A673 (cell line): Measurements from ENCODE around the gene AGBL4.

Experiments used
- EZH2 ChIP-seq: fragments of 200-600 bp; sonication (generic); IDR thresholded peaks from 2 replicates; pipeline ENCODE4 v1.6.1; 2017; ENCODE audit warnings: borderline replicate concordance, low read depth, mild to moderate bottlenecking, mixed read lengths, antibody characterized with exemption, low read length; ENCODE audit not compliant: poor library complexity, severe bottlenecking
- TF ChIP-seq, protein P1 (sequence below): fragments of 300-800, 200-600 bp; sonication (generic); conservative IDR thresholded peaks from 2 replicates; pipeline ENCODE4 v1.5.1; 2017; ENCODE audit warnings: low read depth, mild to moderate bottlenecking, antibody characterized with exemption, low read length, moderate library complexity, mixed read lengths

DNA sequence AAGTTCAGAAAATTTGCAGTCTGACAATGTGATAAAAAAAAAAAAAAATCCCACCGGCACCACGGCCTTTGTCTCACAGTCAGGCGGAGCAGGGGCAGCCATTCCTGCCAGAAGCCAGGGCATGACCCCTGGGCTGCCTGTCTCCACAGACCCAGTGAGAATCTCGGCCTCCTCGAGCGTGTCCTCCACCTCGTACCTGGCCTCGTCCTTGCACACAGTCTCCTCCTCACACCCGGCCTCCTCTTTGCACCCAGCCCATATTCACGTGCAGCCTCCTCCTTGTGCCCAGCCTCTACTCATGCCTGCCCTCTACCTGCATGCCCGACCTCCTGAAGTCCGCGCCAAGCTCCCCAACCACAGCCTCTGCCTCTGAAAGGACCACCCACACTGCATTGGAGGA lies 182.0 kb downstream of the AGBL4 start:
- TF ChIP-seq, protein P1, sequence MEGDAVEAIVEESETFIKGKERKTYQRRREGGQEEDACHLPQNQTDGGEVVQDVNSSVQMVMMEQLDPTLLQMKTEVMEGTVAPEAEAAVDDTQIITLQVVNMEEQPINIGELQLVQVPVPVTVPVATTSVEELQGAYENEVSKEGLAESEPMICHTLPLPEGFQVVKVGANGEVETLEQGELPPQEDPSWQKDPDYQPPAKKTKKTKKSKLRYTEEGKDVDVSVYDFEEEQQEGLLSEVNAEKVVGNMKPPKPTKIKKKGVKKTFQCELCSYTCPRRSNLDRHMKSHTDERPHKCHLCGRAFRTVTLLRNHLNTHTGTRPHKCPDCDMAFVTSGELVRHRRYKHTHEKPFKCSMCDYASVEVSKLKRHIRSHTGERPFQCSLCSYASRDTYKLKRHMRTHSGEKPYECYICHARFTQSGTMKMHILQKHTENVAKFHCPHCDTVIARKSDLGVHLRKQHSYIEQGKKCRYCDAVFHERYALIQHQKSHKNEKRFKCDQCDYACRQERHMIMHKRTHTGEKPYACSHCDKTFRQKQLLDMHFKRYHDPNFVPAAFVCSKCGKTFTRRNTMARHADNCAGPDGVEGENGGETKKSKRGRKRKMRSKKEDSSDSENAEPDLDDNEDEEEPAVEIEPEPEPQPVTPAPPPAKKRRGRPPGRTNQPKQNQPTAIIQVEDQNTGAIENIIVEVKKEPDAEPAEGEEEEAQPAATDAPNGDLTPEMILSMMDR = no peak
- no peak for TF ChIP-seq EZH2
